Measurements from ENCODE around the gene HIBADH.

DNA sequence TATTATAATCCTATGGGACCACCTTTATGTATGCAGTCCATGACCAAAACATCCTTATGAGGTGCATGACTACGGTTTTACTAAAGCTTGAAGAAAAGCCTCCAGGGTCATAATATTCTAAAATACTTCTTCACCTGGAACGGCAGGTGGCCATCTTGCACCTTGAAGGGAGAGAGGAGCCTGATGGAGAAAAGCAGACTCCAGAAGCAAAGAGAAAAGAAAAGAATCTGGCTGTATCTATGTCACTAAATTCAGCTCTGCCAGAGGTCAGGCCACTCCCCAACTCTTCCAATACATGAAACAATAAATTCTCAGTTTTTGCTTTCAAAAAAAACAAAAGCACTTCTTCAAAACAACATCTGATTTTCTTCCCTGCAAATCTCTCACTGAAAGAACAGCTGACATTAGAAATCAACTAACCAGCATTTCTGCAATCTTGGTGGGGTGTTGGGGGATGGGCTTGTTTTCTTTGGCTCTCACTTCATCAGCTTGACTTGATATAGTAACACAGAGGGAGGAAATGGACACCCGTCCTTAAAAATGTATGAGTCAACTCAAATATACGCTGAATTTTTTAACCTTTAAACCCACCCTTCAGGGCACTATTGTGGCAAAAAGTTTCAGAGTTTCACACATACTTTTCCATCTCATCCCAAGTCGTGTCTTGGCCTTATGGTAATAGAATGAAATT, 21.7 kb downstream of the HIBADH start:
- TF ChIP-seq CTCF (conservative IDR thresholded peaks at IDR 0.05; ENCODE audit: low read length) (no peak), EZH2phosphoT487 (IDR thresholded peaks at IDR 0.05; ENCODE audit: borderline replicate concordance, low read depth, low read length) (no peak)
